GM19238 (cell line): ENCODE results near the gene METTL13.

Experiments used
- DNase-seq: peaks from one replicate; pipeline ENCODE4 v3.0.0; 2011; ENCODE audit warnings: low spot score; ENCODE audit not compliant: insufficient read length

Gene METTL13

GRCh38 chr1:171845998-171846397 lies 64.5 kb downstream of the METTL13 start:
- DNase-seq = no peak
